ENCODE data around the gene PLD3.

DNA sequence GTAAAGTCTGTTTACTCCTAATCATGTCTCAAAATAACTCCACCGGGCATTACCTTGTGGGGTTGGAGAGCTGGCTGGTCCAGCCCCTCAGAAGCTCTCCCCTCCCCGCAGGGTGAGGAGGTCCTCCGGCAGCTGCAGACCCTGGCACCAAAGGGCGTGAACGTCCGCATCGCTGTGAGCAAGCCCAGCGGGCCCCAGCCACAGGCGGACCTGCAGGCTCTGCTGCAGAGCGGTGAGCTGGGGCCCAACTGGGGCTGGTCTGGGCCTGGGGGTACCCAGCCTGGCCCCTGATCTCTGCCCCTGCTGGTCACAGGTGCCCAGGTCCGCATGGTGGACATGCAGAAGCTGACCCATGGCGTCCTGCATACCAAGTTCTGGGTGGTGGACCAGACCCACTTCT is 21.3 kb downstream of the PLD3 start:
- TF ChIP-seq, protein P1, sequence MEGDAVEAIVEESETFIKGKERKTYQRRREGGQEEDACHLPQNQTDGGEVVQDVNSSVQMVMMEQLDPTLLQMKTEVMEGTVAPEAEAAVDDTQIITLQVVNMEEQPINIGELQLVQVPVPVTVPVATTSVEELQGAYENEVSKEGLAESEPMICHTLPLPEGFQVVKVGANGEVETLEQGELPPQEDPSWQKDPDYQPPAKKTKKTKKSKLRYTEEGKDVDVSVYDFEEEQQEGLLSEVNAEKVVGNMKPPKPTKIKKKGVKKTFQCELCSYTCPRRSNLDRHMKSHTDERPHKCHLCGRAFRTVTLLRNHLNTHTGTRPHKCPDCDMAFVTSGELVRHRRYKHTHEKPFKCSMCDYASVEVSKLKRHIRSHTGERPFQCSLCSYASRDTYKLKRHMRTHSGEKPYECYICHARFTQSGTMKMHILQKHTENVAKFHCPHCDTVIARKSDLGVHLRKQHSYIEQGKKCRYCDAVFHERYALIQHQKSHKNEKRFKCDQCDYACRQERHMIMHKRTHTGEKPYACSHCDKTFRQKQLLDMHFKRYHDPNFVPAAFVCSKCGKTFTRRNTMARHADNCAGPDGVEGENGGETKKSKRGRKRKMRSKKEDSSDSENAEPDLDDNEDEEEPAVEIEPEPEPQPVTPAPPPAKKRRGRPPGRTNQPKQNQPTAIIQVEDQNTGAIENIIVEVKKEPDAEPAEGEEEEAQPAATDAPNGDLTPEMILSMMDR (optimal IDR thresholded peaks at IDR 0.05 in 1 of 3, IDR thresholded peaks at IDR 0.05 in 1 of 3, conservative IDR thresholded peaks at IDR 0.05 in 1 of 3; ENCODE audit: extremely low read depth in 1 of 3, insufficient read depth in 2 of 3, low read length in 3 of 3), result no peak
- TF ChIP-seq EZH2 (IDR thresholded peaks at IDR 0.05; ENCODE audit: low read length), result no peak
